Tibial artery (tissue), 4 donors: ENCODE results near the gene RNF150.

Source experiments
- DNase-seq, 2 donors: peaks; one replicate each; pipeline ENCODE4 v3.0.0-alpha.2; 2019
- H3K27ac ChIP-seq, 2 donors: fragments of 200-600 bp; sonication (generic) in 1 of 2; 1 replicate in 1 of 2; 2 replicates in 1 of 2; pipeline ENCODE4 v1.5.1; 2018 to 2019; ENCODE audit warnings: mild to moderate bottlenecking in 1 of 2
- H3K27me3 ChIP-seq, 2 donors: fragments of 200-600 bp; sonication (generic) in 1 of 2; one replicate each; pipeline versions ENCODE4 v1.5.1 to v1.6.0; 2016 to 2019
- H3K36me3 ChIP-seq, 3 donors: fragments of 200-600 bp; sonication (generic) in 2 of 3; one replicate each; pipeline ENCODE4 v1.5.1; 2016 to 2019; ENCODE audit warnings: mild to moderate bottlenecking in 2 of 3
- H3K4me1 ChIP-seq, 4 donors: fragments of 200-600 bp; sonication (generic) in 2 of 4; 1 replicate in 3 of 4; 2 replicates in 1 of 4; pipeline ENCODE4 v1.5.1; 2016 to 2019
- H3K4me3 ChIP-seq, 2 donors: fragments of 200-600 bp; sonication (generic) in 1 of 2; 1 replicate in 1 of 2; 2 replicates in 1 of 2; pipeline ENCODE4 v1.5.1; 2018 to 2019; ENCODE audit warnings: mild to moderate bottlenecking in 2 of 2
- H3K9me3 ChIP-seq, 3 donors: fragments of 200-600 bp; sonication (generic) in 1 of 3; one replicate each; pipeline ENCODE4 v1.5.1; 2016 to 2019
- intact Hi-C: fragments of 100-400 bp; cut with DNase I; formaldehyde crosslinking; loops from one replicate; pipeline ENCODE4 v1.15.0; 2023; ENCODE audit warnings: low total_unique reads
- TF ChIP-seq, protein P1 (sequence below), 2 experiments: fragments of 200-600 bp in 1 of 2; fragments of 450-650 bp in 1 of 2; IDR thresholded peaks; one replicate each; pipeline ENCODE4 v1.5.1; 2017 to 2019; ENCODE audit warnings: antibody characterized with exemption in 2 of 2, mild to moderate bottlenecking in 1 of 2, moderate library complexity in 1 of 2

Gene RNF150

DNA sequence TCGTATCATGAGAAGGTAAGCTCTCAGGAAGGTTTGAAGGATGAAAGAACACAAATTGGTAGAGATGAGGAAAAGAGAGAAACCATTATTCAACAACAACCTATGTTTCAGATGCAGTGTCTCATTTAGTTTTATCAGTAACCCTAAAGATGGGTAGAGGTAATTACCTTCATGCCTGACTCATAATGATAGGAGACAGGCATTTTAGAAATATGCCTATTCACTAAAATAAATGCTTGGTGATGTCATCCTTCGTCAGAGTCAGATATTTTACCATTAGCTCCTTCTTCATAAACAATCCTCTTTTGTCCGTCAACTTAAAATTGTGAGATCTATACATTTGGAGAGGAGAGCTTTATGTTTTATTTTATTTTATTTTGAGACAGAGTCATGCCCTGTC lies 21.5 kb upstream of the RNF150 start:
- Histone ChIP-seq H3K27ac (no peak overlapping the region), H3K36me3 (no peaks in the 10 kb centered on the region), H3K4me3 (no peak overlapping the region), H3K4me1 (no peaks in the 10 kb centered on the region), H3K9me3 (no peaks in the 10 kb centered on the region), H3K27me3 (no peaks in the 10 kb centered on the region)
- TF ChIP-seq, protein P1, sequence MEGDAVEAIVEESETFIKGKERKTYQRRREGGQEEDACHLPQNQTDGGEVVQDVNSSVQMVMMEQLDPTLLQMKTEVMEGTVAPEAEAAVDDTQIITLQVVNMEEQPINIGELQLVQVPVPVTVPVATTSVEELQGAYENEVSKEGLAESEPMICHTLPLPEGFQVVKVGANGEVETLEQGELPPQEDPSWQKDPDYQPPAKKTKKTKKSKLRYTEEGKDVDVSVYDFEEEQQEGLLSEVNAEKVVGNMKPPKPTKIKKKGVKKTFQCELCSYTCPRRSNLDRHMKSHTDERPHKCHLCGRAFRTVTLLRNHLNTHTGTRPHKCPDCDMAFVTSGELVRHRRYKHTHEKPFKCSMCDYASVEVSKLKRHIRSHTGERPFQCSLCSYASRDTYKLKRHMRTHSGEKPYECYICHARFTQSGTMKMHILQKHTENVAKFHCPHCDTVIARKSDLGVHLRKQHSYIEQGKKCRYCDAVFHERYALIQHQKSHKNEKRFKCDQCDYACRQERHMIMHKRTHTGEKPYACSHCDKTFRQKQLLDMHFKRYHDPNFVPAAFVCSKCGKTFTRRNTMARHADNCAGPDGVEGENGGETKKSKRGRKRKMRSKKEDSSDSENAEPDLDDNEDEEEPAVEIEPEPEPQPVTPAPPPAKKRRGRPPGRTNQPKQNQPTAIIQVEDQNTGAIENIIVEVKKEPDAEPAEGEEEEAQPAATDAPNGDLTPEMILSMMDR (IDR thresholded peaks at IDR 0.05), result no peak
- intact Hi-C loops, result no loop called here
- DNase-seq, result no peak

DNA sequence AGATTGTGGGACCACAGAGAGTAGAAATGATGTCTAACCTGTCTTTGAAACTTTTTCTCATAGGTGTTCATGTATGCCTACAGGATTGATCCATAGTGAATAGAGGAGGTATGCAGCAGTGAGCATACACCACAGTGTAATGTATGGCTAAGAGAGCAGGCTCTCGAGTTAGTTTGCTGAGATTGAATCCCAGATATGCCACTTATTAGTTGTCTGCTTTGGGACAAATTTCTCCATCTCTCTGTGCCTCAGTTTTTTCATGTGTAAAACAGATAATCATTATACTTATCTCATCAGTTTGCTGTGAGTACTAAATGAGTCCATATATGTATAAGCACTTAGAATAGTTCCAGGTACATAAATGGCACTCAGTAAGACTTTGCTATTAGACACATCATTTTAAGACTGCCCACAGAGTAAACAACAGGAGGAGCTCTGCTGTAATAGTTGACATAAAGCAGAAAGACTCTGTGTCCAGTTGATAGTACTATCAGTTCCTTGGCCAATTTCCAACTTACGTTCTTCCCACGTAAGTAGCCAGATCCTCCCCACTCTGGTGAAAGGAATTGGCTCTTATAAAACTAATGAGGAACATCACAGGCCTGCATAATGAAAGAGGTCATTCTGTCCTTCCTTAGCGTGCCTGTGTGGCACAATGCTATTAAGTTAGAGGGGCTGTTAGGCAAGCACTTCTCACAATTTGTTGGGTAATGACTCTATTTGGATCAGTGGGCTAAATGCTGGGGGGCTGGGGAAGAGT lies 20.7 kb upstream of the RNF150 start:
- no peaks in the 10 kb centered on the region for H3K4me1 ChIP-seq
- H3K4me3 ChIP-seq, result no peak overlapping the region
- no peaks in the 10 kb centered on the region for H3K9me3 ChIP-seq
- intact Hi-C loops, result no loop called here
- H3K36me3 ChIP-seq, result no peaks in the 10 kb centered on the region
- no peak for DNase-seq
- no peaks in the 10 kb centered on the region for H3K27me3 ChIP-seq
- TF ChIP-seq, protein P1 (IDR thresholded peaks at IDR 0.05), result no peak
- no peak overlapping the region for H3K27ac ChIP-seq

DNA sequence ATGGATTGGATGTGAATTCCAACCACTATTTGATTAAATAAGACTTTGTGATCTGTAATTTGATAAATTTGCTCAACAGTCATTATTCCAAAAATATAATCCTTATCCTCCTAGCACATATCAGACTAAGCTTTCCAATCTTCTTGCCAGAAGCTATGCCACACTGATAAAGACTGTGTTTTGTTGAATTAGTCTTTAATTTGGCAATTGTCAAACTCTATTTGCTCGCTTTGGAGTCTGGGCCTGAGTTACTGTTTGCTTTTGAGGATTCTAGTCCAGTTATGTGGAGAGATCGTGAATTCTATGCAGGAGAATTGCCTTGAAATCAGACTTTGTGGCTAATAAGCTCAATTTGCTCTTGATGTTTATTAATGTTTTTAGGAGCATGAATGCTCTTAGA lies 10.9 kb upstream of the RNF150 start:
- intact Hi-C loops, result no loop called here

DNA sequence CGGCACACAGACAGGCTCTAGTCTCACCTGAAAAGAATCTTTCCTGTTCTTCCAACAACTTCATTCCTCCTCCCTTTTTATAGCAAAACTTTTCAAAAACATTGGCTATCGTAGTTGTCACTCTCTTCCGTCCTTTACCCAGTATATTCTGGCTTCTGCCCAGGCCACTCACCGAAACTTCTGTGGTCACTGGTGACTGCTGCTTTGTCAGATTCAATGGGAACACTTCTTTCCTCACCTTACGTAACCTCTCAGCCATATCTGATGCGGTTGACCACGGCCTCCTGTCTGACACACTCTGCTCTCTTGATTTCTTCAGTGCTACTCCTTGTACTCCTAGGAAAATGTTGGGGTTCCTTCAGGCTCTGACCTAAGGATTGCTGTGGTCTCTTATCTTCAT lies 9.2 kb upstream of the RNF150 start:
- TF ChIP-seq, protein P1 (IDR thresholded peaks at IDR 0.05), result no peak
- Histone ChIP-seq H3K27me3 (no peaks in the 10 kb centered on the region), H3K9me3 (no peaks in the 10 kb centered on the region), H3K36me3 (no peaks in the 10 kb centered on the region), H3K4me1 (no peaks in the 10 kb centered on the region), H3K4me3 (no peak overlapping the region), H3K27ac (no peak overlapping the region)
- intact Hi-C loops, result no loop called here
- no peak for DNase-seq

More for the DNA sequence above, 10.9 kb upstream of the RNF150 start:
- DNase-seq, result no peak
- Histone ChIP-seq H3K27ac (no peak overlapping the region), H3K4me3 (no peak overlapping the region), H3K36me3 (no peaks in the 10 kb centered on the region), H3K9me3 (no peaks in the 10 kb centered on the region), H3K27me3 (no peaks in the 10 kb centered on the region), H3K4me1 (no peaks in the 10 kb centered on the region)
- TF ChIP-seq, protein P1 (IDR thresholded peaks at IDR 0.05), result no peak

DNA sequence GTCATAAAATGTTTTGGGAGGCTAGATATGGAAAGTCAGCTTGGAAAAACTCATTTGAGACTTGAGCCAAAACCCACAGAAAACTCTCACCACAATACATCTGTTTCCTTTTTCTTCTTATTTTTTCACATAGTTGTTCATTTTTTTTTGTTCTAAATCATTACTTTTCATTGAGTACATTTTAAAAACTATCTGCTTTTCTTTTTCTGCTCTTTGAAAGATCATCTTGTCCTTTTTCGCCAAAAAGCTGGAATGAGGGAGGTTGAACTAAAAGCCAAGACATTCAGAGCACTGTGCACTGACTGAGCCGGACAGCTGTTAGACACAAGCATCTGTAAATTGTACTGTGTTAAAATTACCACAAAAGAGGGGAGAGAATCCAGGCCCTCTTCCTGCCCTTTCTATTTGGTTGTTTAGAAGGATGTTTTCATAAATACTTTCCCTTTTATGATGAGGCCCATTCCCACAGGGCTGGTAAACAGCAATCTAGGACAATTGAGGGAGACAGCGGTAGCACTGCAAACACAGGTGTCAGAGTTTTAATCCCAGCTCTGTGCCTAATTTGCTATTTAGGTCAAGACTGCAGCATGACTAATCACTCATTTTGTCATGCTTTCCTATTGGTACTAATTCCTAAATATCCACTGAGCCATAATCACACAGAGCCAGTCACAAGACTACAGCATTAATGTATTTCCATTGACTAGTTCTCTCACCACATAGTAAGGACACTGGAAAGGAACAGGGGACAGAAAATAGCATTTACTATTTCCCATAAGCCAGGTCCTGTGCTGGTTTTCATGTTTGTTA lies 7.3 kb upstream of the RNF150 start:
- no peak for DNase-seq
- Histone ChIP-seq H3K4me1 (no peaks in the 10 kb centered on the region), H3K27ac (no peak overlapping the region), H3K36me3 (no peaks in the 10 kb centered on the region), H3K4me3 (no peak overlapping the region), H3K27me3 (no peaks in the 10 kb centered on the region), H3K9me3 (no peaks in the 10 kb centered on the region)
- intact Hi-C loops, result no loop called here
- TF ChIP-seq, protein P1 (IDR thresholded peaks at IDR 0.05), result no peak
